ENCODE results near the gene CKAP5.

The CKAP5 gene

GRCh38 chr11:46845740-46846509, at the start of gene CKAP5:
Gene CKAP5 (minus strand): TSS chr11:46846280. CDS start chr11:46821231, 25,049 bp downstream.
- no peaks in the 10 kb centered on the region for H3F3A ChIP-seq (ENCODE audit: control insufficient read depth, insufficient read depth)
- H3K36me3 ChIP-seq (ENCODE audit: control insufficient read depth, low read length), result peaks cover 39% of the 10 kb centered on the region
- H3K9me2 ChIP-seq (replicated peaks; ENCODE audit: control insufficient read depth, low read length), result no peaks in the 10 kb centered on the region
- peaks cover 21% of the 10 kb centered on the region for H4K20me1 ChIP-seq (ENCODE audit: control insufficient read depth, insufficient read depth, low read depth, low read length)
- TF ChIP-seq EZH2phosphoT487 (IDR thresholded peaks at IDR 0.05; ENCODE audit: borderline replicate concordance, low read length) (no peak), CTCF (IDR thresholded peaks at IDR 0.05; ENCODE audit: low read depth, low read length, poor library complexity, severe bottlenecking) (no peak)
- peaks cover 28% of the 10 kb centered on the region for H3K4me1 ChIP-seq (ENCODE audit: control insufficient read depth, low read length)
- peak within 1 kb of the TSS; percentile 89 for H3K4me3 ChIP-seq (ENCODE audit: low read length)
- no peaks in the 10 kb centered on the region for H3K27me3 ChIP-seq (ENCODE audit: control insufficient read depth, low read length)
- peak within 1 kb of the TSS; percentile 56 for H3K27ac ChIP-seq (ENCODE audit: low read depth, low read length)
- no peaks in the 10 kb centered on the region for H3K9me3 ChIP-seq (ENCODE audit: control insufficient read depth, insufficient read depth, low read length)
- peaks cover 52% of the 10 kb centered on the region for H3K79me2 ChIP-seq (ENCODE audit: control insufficient read depth, low read length)
- peak within 1 kb of the TSS; percentile 62 for H3K4me2 ChIP-seq (ENCODE audit: low read length)

- Histone ChIP-seq H3K9me3 (ENCODE audit: control insufficient read depth, insufficient read depth, low read length) (no peaks in the 10 kb centered on the region), H3K79me2 (ENCODE audit: control insufficient read depth, low read length) (no peaks in the 10 kb centered on the region), H4K20me1 (ENCODE audit: control insufficient read depth, insufficient read depth, low read depth, low read length) (no peaks in the 10 kb centered on the region), H3K27ac (ENCODE audit: low read depth, low read length) (no peak overlapping the region), H3K9me2 (replicated peaks; ENCODE audit: control insufficient read depth, low read length) (no peaks in the 10 kb centered on the region), H3K4me3 (ENCODE audit: low read length) (no peak overlapping the region), H3K4me2 (ENCODE audit: low read length) (no peak overlapping the region), H3K4me1 (ENCODE audit: control insufficient read depth, low read length) (no peaks in the 10 kb centered on the region), H3K27me3 (ENCODE audit: control insufficient read depth, low read length) (no peaks in the 10 kb centered on the region), H3K36me3 (ENCODE audit: control insufficient read depth, low read length) (peaks cover 9% of the 10 kb centered on the region; the same call in 1 of the 2 replicates), H3F3A (ENCODE audit: control insufficient read depth, insufficient read depth) (no peaks in the 10 kb centered on the region)
- TF ChIP-seq EZH2phosphoT487 (IDR thresholded peaks at IDR 0.05; ENCODE audit: borderline replicate concordance, low read length) (no peak), CTCF (IDR thresholded peaks at IDR 0.05; ENCODE audit: low read depth, low read length, poor library complexity, severe bottlenecking) (no peak)
Observed at GRCh38 chr11:46895821-46896220, 49.7 kb upstream of the CKAP5 start.

- no peaks in the 10 kb centered on the region for H3K27me3 ChIP-seq (ENCODE audit: control insufficient read depth, low read length)
- no peak overlapping the region for H3K27ac ChIP-seq (ENCODE audit: low read depth, low read length)
- no peak for TF ChIP-seq CTCF (IDR thresholded peaks at IDR 0.05; ENCODE audit: low read depth, low read length, poor library complexity, severe bottlenecking)
- no peak for TF ChIP-seq EZH2phosphoT487 (IDR thresholded peaks at IDR 0.05; ENCODE audit: borderline replicate concordance, low read length)
- no peaks in the 10 kb centered on the region for H3K4me1 ChIP-seq (ENCODE audit: control insufficient read depth, low read length)
- H3K9me2 ChIP-seq (replicated peaks; ENCODE audit: control insufficient read depth, low read length), result no peaks in the 10 kb centered on the region
- no peaks in the 10 kb centered on the region for H4K20me1 ChIP-seq (ENCODE audit: control insufficient read depth, insufficient read depth, low read depth, low read length)
- H3F3A ChIP-seq (ENCODE audit: control insufficient read depth, insufficient read depth), result no peaks in the 10 kb centered on the region
- H3K4me2 ChIP-seq (ENCODE audit: low read length), result no peak overlapping the region
- H3K36me3 ChIP-seq (ENCODE audit: control insufficient read depth, low read length), result peaks cover 10% of the 10 kb centered on the region; the same call in 1 of the 2 replicates
- H3K4me3 ChIP-seq (ENCODE audit: low read length), result no peak overlapping the region
- no peaks in the 10 kb centered on the region for H3K9me3 ChIP-seq (ENCODE audit: control insufficient read depth, insufficient read depth, low read length)
- no peaks in the 10 kb centered on the region for H3K79me2 ChIP-seq (ENCODE audit: control insufficient read depth, low read length)
Observed at GRCh38 chr11:46894961-46895360, 48.9 kb upstream of the CKAP5 start.

All from DOHH2 (cell line).